Gastroesophageal sphincter (tissue), 3 donors: ENCODE measurements around the gene MRTO4.

ENCODE experiments used
- CTCF ChIP-seq, 4 experiments: fragments of 200-600 bp in 2 of 4; fragments of 450-650 bp in 2 of 4; sonication (generic) in 1 of 4; IDR thresholded peaks; one replicate each; pipeline ENCODE4 v1.5.1; 2017 to 2019; ENCODE audit warnings: antibody characterized with exemption in 4 of 4, mild to moderate bottlenecking in 2 of 4, moderate library complexity in 2 of 4
- EP300 ChIP-seq: sonication (generic); formaldehyde crosslinking; IDR thresholded peaks from one replicate; pipeline ENCODE4 v1.6.1; 2017; ENCODE audit warnings: antibody characterized with exemption, mild to moderate bottlenecking
- POLR2A ChIP-seq, 2 donors: fragments of 450-650 bp; IDR thresholded peaks; one replicate each; pipeline ENCODE4 v1.6.1; 2017; ENCODE audit warnings: antibody characterized with exemption in 2 of 2, mild to moderate bottlenecking in 2 of 2, moderate library complexity in 1 of 2
- POLR2AphosphoS5 ChIP-seq: sonication (generic); formaldehyde crosslinking; IDR thresholded peaks from one replicate; pipeline ENCODE4 v1.6.1; 2017; ENCODE audit warnings: antibody characterized with exemption

GRCh38 chr1:19308509-19308907 is 56.9 kb downstream of the MRTO4 start:
- TF ChIP-seq CTCF (IDR thresholded peaks at IDR 0.05) (no peak), POLR2AphosphoS5 (no peak), POLR2A (IDR thresholded peaks at IDR 0.05) (no peak), EP300 (no peak)
